Activated CD8-positive, alpha-beta memory T cell treated with anti-CD3 and anti-CD28 coated beads, Interleukin-2, amount 50 U/mL, for 4 hours (primary cell): ENCODE measurements around the gene DHX36.

ENCODE experiments used
- DNase-seq: peaks from one replicate; pipeline ENCODE4 v3.0.0-alpha.2; 2020

The DHX36 gene, protein sequence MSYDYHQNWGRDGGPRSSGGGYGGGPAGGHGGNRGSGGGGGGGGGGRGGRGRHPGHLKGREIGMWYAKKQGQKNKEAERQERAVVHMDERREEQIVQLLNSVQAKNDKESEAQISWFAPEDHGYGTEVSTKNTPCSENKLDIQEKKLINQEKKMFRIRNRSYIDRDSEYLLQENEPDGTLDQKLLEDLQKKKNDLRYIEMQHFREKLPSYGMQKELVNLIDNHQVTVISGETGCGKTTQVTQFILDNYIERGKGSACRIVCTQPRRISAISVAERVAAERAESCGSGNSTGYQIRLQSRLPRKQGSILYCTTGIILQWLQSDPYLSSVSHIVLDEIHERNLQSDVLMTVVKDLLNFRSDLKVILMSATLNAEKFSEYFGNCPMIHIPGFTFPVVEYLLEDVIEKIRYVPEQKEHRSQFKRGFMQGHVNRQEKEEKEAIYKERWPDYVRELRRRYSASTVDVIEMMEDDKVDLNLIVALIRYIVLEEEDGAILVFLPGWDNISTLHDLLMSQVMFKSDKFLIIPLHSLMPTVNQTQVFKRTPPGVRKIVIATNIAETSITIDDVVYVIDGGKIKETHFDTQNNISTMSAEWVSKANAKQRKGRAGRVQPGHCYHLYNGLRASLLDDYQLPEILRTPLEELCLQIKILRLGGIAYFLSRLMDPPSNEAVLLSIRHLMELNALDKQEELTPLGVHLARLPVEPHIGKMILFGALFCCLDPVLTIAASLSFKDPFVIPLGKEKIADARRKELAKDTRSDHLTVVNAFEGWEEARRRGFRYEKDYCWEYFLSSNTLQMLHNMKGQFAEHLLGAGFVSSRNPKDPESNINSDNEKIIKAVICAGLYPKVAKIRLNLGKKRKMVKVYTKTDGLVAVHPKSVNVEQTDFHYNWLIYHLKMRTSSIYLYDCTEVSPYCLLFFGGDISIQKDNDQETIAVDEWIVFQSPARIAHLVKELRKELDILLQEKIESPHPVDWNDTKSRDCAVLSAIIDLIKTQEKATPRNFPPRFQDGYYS

DNA sequence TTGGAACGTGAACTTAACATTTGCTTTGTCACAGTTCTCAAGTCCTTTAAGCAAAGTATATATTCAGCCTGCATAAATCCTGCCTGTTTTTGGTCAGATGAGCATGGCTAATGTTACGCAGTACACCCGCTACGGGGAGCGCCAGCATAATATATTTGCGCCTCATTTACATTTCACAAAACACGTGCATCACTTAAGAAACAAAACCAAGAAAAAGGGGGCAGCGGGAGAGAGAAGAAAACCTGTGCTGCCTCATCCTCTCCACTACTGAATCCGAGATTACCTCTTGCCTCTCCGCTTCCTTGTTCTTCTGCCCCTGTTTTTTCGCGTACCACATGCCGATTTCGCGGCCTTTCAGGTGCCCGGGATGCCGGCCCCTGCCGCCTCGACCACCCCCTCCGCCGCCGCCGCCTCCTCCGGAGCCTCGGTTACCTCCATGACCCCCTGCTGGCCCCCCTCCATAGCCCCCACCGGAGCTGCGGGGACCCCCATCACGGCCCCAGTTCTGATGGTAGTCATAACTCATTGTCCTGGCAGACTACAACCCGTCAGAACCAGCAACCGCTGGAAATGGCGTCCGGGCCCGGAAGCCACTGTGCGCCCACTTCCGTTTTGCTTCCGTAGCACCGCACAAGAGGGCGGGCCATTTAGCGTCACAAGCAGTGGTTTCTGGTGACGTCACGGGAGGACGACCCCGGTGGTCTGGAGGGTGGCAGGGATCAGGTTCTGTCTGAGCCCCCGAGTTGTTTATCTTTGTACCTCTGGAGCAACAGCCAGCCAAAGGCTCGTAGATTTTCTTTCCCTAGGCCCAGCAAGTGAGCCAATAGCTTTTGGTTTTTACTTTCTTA lies at the start of gene DHX36:
DHX36 (minus strand) TSS at position 597 of the 848 bp plus-strand sequence; CDS start at position 526, 71 bp downstream.
- peak; percentile 90 for DNase-seq

DNA sequence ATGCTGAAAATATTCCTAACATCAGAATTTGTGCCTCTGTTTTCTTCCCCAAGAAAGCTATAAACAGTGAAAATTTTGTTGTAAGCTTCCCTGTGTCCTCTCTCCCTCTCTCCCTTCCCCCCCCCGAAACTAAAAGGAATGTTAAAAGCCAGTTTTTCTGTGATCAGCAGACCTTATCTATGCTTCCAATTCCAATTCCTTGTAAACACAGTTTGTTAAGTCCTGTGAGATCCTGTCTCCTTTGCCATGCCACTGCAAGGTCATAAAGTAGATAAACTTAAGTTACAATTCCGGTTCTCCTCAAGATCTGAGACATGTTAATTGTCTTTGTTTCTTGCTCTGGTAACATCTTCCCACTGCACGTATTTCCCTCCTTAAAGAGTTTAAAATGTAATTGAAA lies 42.9 kb upstream of the DHX36 start:
- DNase-seq, result no peak

DNA sequence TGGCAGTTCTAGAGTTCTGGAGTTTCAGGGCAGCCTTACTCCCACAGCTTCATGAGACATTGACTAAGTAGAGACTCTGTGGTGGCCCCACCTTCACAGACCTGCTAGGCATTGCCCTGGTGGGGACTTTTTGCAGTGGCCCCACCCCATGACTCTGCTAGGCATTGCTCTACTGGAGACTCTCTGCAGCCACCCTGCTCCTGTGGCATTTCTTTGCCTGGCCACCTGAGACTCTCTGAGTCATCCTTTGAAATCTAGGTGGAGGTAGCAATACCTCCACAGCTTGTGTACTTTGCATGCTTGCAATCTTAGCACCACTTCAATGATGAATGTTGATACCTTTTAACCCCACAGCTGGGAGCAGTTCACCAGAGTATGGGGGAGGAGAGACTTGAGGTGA lies 40.6 kb upstream of the DHX36 start:
- no peak for DNase-seq

DNA sequence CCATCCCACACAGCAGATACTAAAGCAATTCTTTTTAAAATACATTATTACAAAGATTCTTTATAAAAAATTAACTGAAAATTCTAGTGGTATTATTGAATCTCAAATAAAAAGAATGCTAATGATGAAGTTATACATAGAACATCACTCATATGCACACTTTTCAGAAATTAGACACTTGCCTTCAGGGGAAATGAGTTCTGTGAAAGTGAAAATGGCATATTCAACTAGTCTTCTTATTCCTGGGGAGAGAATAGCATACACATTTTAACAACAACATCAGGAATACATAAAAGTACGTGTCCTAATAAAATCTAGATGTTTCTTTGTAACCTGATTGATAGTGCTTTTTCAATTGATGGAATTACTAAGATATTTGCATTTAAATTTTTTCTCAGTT lies 36.8 kb upstream of the DHX36 start:
- no peak for DNase-seq

- DNase-seq, result no peak
These were observed 31.7 kb upstream of the DHX36 start for GRCh38 chr3:154356009-154356408.

GRCh38 chr3:154349223-154349622 lies 24.9 kb upstream of the DHX36 start:
- no peak for DNase-seq

DNA sequence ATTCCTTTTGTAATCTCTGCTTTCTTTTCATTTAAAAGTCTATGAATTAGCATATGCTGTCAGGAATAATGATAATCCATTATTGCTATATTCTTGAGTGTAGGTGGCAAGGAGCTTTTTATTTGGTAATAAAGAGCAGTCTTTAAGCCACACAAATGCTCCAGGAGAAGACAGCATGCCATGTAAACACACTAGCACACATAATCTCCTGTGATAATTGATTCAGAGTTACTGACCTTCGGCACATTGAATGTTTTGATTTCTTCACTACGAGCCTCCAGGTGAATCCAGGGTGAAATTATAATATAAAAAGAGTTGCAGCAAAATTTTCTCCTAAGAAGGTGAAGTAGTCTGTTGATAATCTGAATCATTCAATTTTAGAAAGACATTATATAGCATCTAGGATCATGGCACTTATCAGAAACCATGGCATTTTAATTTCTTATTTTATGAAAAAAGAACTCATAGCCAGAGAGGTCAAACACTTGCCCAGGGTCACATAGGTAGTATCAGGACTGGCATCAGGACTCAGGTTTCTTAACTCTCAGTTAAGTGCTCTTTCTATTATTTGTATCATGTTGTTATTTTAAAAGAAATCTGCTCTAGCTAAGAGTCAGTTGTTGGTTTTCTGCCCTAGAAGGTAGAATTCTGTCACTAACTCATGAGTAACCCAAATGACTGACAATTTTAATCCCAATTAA lies 21.3 kb upstream of the DHX36 start:
- DNase-seq, result no peak

GRCh38 chr3:154338570-154338969 lies 14.3 kb upstream of the DHX36 start:
- no peak for DNase-seq

DNA sequence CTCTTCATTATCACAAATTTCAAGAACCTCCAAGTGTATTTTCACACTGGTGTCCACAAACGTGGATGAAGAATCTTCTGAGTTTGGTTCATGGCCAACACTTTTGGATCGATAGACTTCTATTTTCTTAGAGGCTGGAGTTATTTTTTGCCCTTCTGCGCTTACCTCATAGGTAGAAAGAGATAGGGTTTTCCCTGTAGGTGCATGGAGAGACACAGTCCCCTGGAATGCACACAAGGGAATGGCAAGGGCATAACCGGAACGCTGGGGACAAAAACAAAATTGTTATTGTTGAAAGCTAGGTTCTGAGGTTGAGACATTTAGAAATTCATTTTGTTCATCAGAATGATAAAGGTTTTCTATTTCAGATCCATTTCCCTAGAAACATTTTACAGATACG lies 13.7 kb upstream of the DHX36 start:
- DNase-seq, result no peak

- DNase-seq, result no peak
These were observed 10.7 kb upstream of the DHX36 start for GRCh38 chr3:154334973-154335420.

- no peak for DNase-seq
These were observed 3.6 kb upstream of the DHX36 start for GRCh38 chr3:154327871-154328270.

GRCh38 chr3:154324919-154325318 lies 632 bp upstream of the DHX36 start:
- DNase-seq, result no peak

GRCh38 chr3:154316974-154317767 lies 7.1 kb downstream of the DHX36 start:
- DNase-seq, result no peak

DNA sequence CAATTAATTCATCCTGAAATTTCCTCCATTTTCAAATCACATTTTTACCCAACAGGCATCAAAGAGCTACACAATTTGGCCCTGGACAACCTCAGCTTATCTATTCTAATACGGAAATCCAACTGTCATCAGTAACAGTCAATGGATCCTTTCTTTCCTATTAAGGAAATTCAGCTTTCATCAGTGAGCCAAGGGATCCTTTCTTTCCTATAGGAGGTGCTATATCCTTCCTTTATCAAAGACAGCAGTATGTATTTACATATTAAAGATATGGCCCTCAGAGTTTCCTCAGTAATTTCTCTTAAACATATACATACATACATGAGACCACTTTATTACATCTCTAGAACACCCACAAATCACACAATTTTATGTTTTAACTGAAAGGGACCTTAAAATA lies 10.1 kb downstream of the DHX36 start:
- DNase-seq, result no peak

DNA sequence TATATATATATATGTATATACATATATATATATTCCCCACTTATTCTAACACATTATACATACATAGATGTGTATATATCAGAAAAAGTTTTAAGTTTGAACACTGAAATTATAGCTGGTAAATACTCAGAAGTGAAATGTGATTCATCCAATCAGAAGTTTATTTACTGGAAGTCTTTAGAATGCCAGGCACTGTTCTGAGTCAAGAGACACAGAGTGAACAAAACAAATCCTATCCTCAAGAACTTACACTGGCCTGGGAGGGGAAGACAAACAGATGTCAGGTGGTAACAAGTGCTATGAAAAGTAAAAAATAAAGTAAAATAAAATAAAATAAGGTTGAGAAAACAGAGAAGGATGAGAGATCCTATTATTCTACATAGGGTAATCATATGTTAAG lies 13.4 kb downstream of the DHX36 start:
- no peak for DNase-seq

DNA sequence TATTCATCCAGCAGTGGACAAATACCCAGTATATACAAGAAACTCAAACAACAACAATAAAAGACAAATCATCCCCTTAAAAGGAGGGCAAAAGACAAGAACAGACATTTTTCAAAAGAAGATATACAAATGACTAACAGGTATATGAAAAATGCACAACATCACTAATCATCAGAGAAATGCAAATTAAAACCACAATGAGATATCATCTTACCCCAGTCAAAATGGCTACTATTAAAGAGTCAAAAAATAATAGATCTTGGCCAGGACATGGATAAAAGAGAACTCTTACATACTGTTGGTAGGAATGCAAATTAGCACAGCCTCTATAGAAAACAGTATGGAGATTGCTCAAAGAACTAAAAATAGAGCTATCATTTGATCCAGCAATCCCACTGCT lies 16.9 kb downstream of the DHX36 start:
- no peak for DNase-seq

DNA sequence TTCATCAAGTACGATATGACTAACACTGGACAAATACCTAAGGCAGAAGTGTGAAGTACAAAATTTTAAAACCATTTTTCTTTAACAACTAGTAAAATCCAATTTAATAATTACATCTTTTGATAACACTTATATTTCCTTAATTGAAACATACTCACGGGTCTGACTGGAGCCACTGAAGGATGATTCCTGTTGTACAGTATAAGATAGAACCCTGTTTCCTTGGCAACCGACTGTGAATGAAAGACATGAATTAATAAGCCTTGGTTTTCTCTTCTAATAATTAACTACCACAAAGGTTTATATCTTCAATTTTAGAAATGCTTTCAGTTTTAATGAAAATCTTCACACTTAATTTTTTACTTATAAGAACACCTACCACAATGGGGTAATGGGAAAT lies 19.4 kb downstream of the DHX36 start:
- no peak for DNase-seq

- no peak for DNase-seq
These were observed 20.0 kb downstream of the DHX36 start for GRCh38 chr3:154304116-154304786.

DNA sequence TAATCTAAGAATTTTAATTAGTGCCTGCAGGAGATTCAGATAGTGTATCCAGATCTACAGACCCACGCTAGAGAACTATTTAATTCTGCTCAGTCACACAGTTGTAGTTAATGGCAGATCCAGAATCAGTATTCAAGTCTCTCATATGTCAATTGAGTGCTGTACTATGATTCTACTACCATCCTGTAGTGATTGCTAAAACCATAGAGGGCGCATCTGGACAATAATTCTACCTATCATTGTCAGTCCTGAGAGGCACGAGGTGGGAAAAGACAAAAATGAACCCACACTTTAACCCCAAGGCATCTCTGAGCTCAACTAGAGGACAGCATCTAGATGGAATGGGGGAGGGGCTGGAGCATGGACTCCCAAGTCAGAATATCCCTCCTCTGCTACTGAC lies 22.7 kb downstream of the DHX36 start:
- DNase-seq, result no peak

GRCh38 chr3:154294016-154294415 lies 30.3 kb downstream of the DHX36 start:
- no peak for DNase-seq

- DNase-seq, result no peak
These were observed 34.1 kb downstream of the DHX36 start for GRCh38 chr3:154290187-154290586.
